HG02884 (cell line): Measurements from ENCODE around the gene SEMG2.

Experiments used
- ATAC-seq: cut with Tn5 transposase; IDR thresholded peaks from one replicate; pipeline ENCODE4 v1.9.1; 2021; ENCODE audit warnings: mild to moderate bottlenecking, moderate library complexity; ENCODE audit not compliant: unreplicated experiment

The SEMG2 gene

GRCh38 chr20:45221076-45221475 is at the start of gene SEMG2:
Gene SEMG2 (plus strand): TSS chr20:45221373. CDS start chr20:45221390, 17 bp downstream.
- no peak for ATAC-seq

GRCh38 chr20:45173522-45173921 is 47.7 kb upstream of the SEMG2 start:
- ATAC-seq: no peak

GRCh38 chr20:45174434-45175364 is 46.5 kb upstream of the SEMG2 start, which contains the start of gene PI3:
Gene PI3 (plus strand): TSS chr20:45174902. CDS start chr20:45174923, 21 bp downstream.
- no peak for ATAC-seq

- no peak for ATAC-seq
Observed at GRCh38 chr20:45176526-45177267, 44.5 kb upstream of the SEMG2 start.

- ATAC-seq: no peak
Observed at GRCh38 chr20:45179166-45179565, 42.0 kb upstream of the SEMG2 start.

- ATAC-seq: no peak
Observed at GRCh38 chr20:45181639-45182038, 39.5 kb upstream of the SEMG2 start.

GRCh38 chr20:45183084-45183483 is 38.1 kb upstream of the SEMG2 start:
- no peak for ATAC-seq

- ATAC-seq: no peak
Observed at GRCh38 chr20:45187693-45188092, 33.5 kb upstream of the SEMG2 start.

- ATAC-seq: no peak
Observed at GRCh38 chr20:45189067-45189609, 32.0 kb upstream of the SEMG2 start.

- no peak for ATAC-seq
Observed at GRCh38 chr20:45189861-45190260, 31.3 kb upstream of the SEMG2 start.

GRCh38 chr20:45191926-45192325 is 29.2 kb upstream of the SEMG2 start:
- no peak for ATAC-seq

GRCh38 chr20:45193331-45193730 is 27.8 kb upstream of the SEMG2 start:
- ATAC-seq: no peak

- no peak for ATAC-seq
Observed at GRCh38 chr20:45206725-45207124, 14.4 kb upstream of the SEMG2 start, which contains the start of gene SEMG1. Gene SEMG1 (plus strand): TSS chr20:45207033. CDS start chr20:45207054, 21 bp downstream.

- no peak for ATAC-seq
Observed at GRCh38 chr20:45209924-45210323, 11.2 kb upstream of the SEMG2 start.

GRCh38 chr20:45211569-45212474 is 9.4 kb upstream of the SEMG2 start:
- no peak for ATAC-seq

- ATAC-seq: no peak
Observed at GRCh38 chr20:45212836-45213235, 8.3 kb upstream of the SEMG2 start.

GRCh38 chr20:45218124-45218523 is 3.0 kb upstream of the SEMG2 start:
- no peak for ATAC-seq

GRCh38 chr20:45218636-45219035 is 2.5 kb upstream of the SEMG2 start:
- no peak for ATAC-seq

- ATAC-seq: no peak
Observed at GRCh38 chr20:45223136-45223535, 2.0 kb downstream of the SEMG2 start.

GRCh38 chr20:45226287-45226686 is 5.1 kb downstream of the SEMG2 start:
- no peak for ATAC-seq
